Measurements from ENCODE around the gene RETSAT.
"Not testable (repeated sequence)": the region's sequence is repeated elsewhere in the genome, so short reads cannot be mapped to it uniquely, and the experiment has no call there.

RETSAT gene

GRCh38 chr2:85377083-85377482 is 22.8 kb upstream of the RETSAT start:
- DNase-seq, result no peak

GRCh38 chr2:85376291-85377065 is 22.1 kb upstream of the RETSAT start:
- DNase-seq, result no peak

- DNase-seq, result no peak
Measured at GRCh38 chr2:85371045-85371444, 16.7 kb upstream of the RETSAT start.

- DNase-seq, result no peak
Measured at GRCh38 chr2:85369500-85369899, 15.2 kb upstream of the RETSAT start.

GRCh38 chr2:85368921-85369320 is 14.6 kb upstream of the RETSAT start:
- DNase-seq, result no peak

- DNase-seq, result no peak
Measured at GRCh38 chr2:85367180-85367579, 12.9 kb upstream of the RETSAT start.

- not testable (repeated sequence) for DNase-seq
Measured at GRCh38 chr2:85362653-85363387, 8.5 kb upstream of the RETSAT start.

- DNase-seq, result no peak
Measured at GRCh38 chr2:85357736-85358135, 3.4 kb upstream of the RETSAT start.

- DNase-seq, result no peak
Measured at GRCh38 chr2:85356186-85356585, 1.9 kb upstream of the RETSAT start.

- no peak for DNase-seq
Measured at GRCh38 chr2:85355521-85355920, 1.2 kb upstream of the RETSAT start.

GRCh38 chr2:85355073-85355410 is 714 bp upstream of the RETSAT start:
- no peak for DNase-seq

- no peak for DNase-seq
Measured at GRCh38 chr2:85353876-85354285, 447 bp downstream of the RETSAT start.

- no peak for DNase-seq
Measured at GRCh38 chr2:85347599-85347998, 6.7 kb downstream of the RETSAT start.

- DNase-seq, result no peak
Measured at GRCh38 chr2:85344356-85344954, 9.9 kb downstream of the RETSAT start.

GRCh38 chr2:85343207-85343895 is 11.0 kb downstream of the RETSAT start:
- DNase-seq, result not testable (repeated sequence)

- DNase-seq, result no peak
Measured at GRCh38 chr2:85342156-85342555, 12.2 kb downstream of the RETSAT start.

GRCh38 chr2:85341269-85342029 is 12.9 kb downstream of the RETSAT start:
- DNase-seq, result no peak

- DNase-seq, result no peak
Measured at GRCh38 chr2:85340034-85340892, 14.1 kb downstream of the RETSAT start.

GRCh38 chr2:85334928-85335327 is 19.4 kb downstream of the RETSAT start:
- no peak for DNase-seq

- DNase-seq, result not testable (repeated sequence)
Measured at GRCh38 chr2:85333877-85334276, 20.5 kb downstream of the RETSAT start.

GRCh38 chr2:85330839-85331636 is 23.3 kb downstream of the RETSAT start:
- no peak for DNase-seq

Data from NCI-H524 treated with DMSO at 0.1 percent for 48 hours (cell line).